Thyroid gland (tissue), 4 donors: ENCODE data around the gene ICOS. TPM values are rescaled to one million over a fixed set of nuclear protein-coding genes. Genes with fewer than 3 reads are reported as not detected.

Experiments used
- DNase-seq, 2 donors: peaks; one replicate each; pipeline ENCODE4 v3.0.0-alpha.2; 2019
- H3K27ac ChIP-seq, 3 donors: fragments of 200-600 bp; sonication (generic); 1 replicate in 2 of 3; 2 replicates in 1 of 3; pipeline ENCODE4 v1.5.1; 2016 to 2019; ENCODE audit warnings: mild to moderate bottlenecking in 1 of 3, moderate library complexity in 1 of 3
- H3K27me3 ChIP-seq: fragments of 200-600 bp; sonication (generic); one replicate; pipeline ENCODE4 v1.5.1; 2019
- H3K36me3 ChIP-seq, 2 donors: fragments of 200-600 bp; sonication (generic); one replicate each; pipeline ENCODE4 v1.5.1; 2016 to 2019
- H3K4me1 ChIP-seq, 2 donors: fragments of 200-600 bp; sonication (generic); one replicate each; pipeline ENCODE4 v1.5.1; 2017 to 2019
- H3K4me3 ChIP-seq, 3 donors: fragments of 200-600 bp; sonication (generic); replicated peaks in 1 of 3; 1 replicate in 2 of 3; 2 replicates in 1 of 3; pipeline ENCODE4 v1.5.1; 2016; ENCODE audit warnings: mild to moderate bottlenecking in 1 of 3
- H3K9me3 ChIP-seq: fragments of 200-600 bp; sonication (generic); one replicate; pipeline ENCODE4 v1.5.1; 2017
- POLR2A ChIP-seq, 2 donors: fragments of 450-650 bp; IDR thresholded peaks; one replicate each; pipeline ENCODE4 v1.6.1; 2017; ENCODE audit warnings: antibody characterized with exemption in 2 of 2, mild to moderate bottlenecking in 2 of 2, moderate library complexity in 1 of 2
- WGBS, 2 donors: methylation state at CpG; one replicate each; pipeline ENCODE4 v1.1.5; 2017; 5-methylcytosine and 5-hydroxymethylcytosine counted together
- intact Hi-C: fragments of 100-400 bp; cut with DNase I; formaldehyde crosslinking; loops from one replicate; pipeline ENCODE4 v1.15.1; 2023
- total RNA-seq, 4 donors: library from RNA; depleted of rRNA; stranded (reverse); fragments of >200 nt; gene quantifications; one replicate each; pipeline ENCODE4 v1.2.3, GENCODE V29; 2016
- TF ChIP-seq, protein P1 (sequence below), 6 experiments: fragments of 200-600 bp in 3 of 6; fragments of 450-650 bp in 3 of 6; sonication (generic) in 3 of 6; IDR thresholded peaks; one replicate each; pipeline ENCODE4 v1.5.1; 2016 to 2019; ENCODE audit warnings: antibody characterized with exemption in 6 of 6, mild to moderate bottlenecking in 2 of 6, inconsistent platforms in 1 of 6, moderate library complexity in 1 of 6

ICOS gene
- total RNA-seq, 4 donors from 2014 or later, result 0.59 to 1.2 (median 1.0) TPM; not detected in 1

DNA sequence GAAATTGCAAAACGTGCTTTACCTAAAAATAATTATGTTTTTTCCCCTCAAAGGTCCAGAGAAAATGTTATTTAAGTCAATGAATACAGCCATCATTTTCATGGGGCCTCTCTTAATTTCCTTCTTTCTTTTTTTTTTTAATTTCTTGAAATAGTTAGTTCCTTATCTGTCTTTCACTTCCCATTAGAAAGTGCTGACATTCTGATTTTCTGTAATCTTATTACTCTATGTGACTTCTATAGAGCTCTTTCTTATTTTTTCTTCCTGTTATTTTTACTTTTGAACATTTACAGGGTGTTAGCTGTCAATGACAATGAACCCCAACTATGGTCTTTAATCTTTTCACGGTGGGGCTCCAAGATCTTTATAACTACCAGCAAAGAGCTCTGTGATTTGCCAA lies 39.0 kb upstream of the ICOS start:
- no peak for DNase-seq
- H3K27ac ChIP-seq, result no peak overlapping the region
- no peak overlapping the region for H3K4me3 ChIP-seq
- H3K9me3 ChIP-seq, result no peaks in the 10 kb centered on the region
- no peaks in the 10 kb centered on the region for H3K27me3 ChIP-seq
- no peaks in the 10 kb centered on the region for H3K36me3 ChIP-seq
- intact Hi-C loops, result no loop called here
- H3K4me1 ChIP-seq, result no peaks in the 10 kb centered on the region
- TF ChIP-seq, protein P1, sequence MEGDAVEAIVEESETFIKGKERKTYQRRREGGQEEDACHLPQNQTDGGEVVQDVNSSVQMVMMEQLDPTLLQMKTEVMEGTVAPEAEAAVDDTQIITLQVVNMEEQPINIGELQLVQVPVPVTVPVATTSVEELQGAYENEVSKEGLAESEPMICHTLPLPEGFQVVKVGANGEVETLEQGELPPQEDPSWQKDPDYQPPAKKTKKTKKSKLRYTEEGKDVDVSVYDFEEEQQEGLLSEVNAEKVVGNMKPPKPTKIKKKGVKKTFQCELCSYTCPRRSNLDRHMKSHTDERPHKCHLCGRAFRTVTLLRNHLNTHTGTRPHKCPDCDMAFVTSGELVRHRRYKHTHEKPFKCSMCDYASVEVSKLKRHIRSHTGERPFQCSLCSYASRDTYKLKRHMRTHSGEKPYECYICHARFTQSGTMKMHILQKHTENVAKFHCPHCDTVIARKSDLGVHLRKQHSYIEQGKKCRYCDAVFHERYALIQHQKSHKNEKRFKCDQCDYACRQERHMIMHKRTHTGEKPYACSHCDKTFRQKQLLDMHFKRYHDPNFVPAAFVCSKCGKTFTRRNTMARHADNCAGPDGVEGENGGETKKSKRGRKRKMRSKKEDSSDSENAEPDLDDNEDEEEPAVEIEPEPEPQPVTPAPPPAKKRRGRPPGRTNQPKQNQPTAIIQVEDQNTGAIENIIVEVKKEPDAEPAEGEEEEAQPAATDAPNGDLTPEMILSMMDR (IDR thresholded peaks at IDR 0.05), result no peak
- no peak for TF ChIP-seq POLR2A (IDR thresholded peaks at IDR 0.05)
- 72 to 73% methylated on average over 2 of the region's 2 CpGs for WGBS, 2 donors

DNA sequence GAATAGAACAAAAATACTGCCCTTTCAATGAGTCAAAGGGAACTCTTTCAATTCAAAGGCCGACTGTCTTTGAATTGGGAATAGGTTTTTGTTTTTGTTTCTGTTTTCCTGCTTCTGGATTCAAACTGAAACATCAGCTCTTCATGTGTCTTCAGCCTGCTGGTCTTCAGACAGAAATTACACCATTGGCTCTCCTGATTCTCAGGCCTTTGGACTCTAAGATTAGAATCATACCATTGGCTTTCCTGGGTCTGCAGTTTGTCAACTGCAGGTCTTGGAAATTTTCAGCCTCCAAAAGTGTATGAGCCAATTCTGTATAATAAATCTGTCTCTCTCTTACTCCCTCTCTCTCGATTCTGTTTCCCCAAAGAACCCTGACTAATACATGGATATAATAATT lies 37.9 kb upstream of the ICOS start:
- Histone ChIP-seq H3K4me3 (no peak overlapping the region), H3K9me3 (no peaks in the 10 kb centered on the region), H3K27ac (no peak overlapping the region), H3K27me3 (no peaks in the 10 kb centered on the region), H3K4me1 (no peaks in the 10 kb centered on the region), H3K36me3 (no peaks in the 10 kb centered on the region)
- 70 to 82% methylated on average over 2 of the region's 2 CpGs for WGBS, 2 donors
- no peak for DNase-seq
- TF ChIP-seq, protein P1 (IDR thresholded peaks at IDR 0.05), result no peak
- no peak for TF ChIP-seq POLR2A (IDR thresholded peaks at IDR 0.05)
- intact Hi-C loops, result no loop called here

DNA sequence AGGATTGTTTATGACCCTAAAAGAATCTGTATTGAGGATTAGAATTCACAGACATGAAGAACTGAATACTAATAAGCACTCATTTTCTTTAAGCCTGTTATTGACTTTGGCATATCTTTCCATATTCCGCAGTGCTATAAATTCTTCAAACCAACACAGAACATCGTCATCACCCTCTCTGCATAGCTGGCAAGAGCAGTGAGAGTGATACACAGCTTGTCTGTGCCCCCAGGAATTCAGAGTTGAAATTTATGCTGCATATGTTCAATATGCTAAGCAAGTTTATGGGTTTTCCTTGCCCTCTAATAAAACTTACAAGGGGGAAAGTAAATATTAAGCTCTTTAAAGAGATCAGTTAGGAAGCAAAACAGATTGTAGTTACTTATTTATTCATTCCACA lies 36.3 kb upstream of the ICOS start:
- WGBS, 2 donors, result 74 to 85% methylated on average over 2 of the region's 2 CpGs
- Histone ChIP-seq H3K9me3 (no peaks in the 10 kb centered on the region), H3K27ac (no peak overlapping the region), H3K4me1 (no peaks in the 10 kb centered on the region), H3K27me3 (no peaks in the 10 kb centered on the region), H3K36me3 (no peaks in the 10 kb centered on the region), H3K4me3 (no peak overlapping the region)
- intact Hi-C loops, result no loop called here
- TF ChIP-seq, protein P1 (IDR thresholded peaks at IDR 0.05), result no peak
- no peak for TF ChIP-seq POLR2A (IDR thresholded peaks at IDR 0.05)
- no peak for DNase-seq

DNA sequence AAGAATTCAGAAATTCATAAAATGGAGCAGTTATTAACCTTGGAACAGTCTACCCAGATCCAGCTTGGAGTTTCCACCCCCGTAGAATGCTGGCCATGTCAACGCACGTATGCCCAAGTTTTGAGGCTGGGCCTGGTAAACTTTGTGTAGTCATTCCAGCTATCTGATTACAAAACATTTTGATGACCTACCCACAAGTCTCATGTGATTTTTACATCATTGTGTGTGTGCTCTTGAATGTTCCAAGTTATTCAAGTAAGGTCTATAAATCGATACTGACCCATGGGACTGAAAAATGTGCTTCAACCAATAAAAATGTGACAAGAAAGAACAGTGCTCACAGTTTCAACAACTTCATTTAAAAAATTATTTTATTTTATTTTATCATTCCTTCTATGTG lies 32.5 kb upstream of the ICOS start:
- no peak for TF ChIP-seq POLR2A (IDR thresholded peaks at IDR 0.05)
- TF ChIP-seq, protein P1 (IDR thresholded peaks at IDR 0.05), result no peak
- no peaks in the 10 kb centered on the region for H3K9me3 ChIP-seq
- no peak overlapping the region for H3K27ac ChIP-seq
- 90 to 91% methylated on average over 4 of the region's 4 CpGs for WGBS, 2 donors
- intact Hi-C loops, result no loop called here
- H3K4me3 ChIP-seq, result no peak overlapping the region
- H3K27me3 ChIP-seq, result no peaks in the 10 kb centered on the region
- H3K4me1 ChIP-seq, result no peaks in the 10 kb centered on the region
- no peak for DNase-seq
- no peaks in the 10 kb centered on the region for H3K36me3 ChIP-seq

DNA sequence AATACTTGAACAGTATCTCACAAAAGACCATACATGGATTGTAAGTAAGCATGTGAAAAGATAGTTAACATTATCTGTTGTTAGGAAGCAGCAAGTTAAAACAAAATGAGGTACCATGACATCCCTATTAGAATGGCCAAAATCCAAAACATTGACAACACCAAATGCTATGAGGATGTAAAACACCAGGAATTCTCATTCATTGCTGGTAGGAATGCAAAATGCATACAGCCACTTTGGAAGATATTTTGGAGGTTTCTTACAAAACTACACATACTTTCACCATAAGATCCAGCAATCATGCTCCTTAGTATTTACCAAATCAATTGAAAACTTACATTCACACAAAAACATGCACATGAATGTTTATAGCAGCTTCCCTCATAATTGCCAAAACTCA lies 30.9 kb upstream of the ICOS start:
- no peak for TF ChIP-seq POLR2A (IDR thresholded peaks at IDR 0.05)
- TF ChIP-seq, protein P1 (IDR thresholded peaks at IDR 0.05), result no peak
- no peak overlapping the region for H3K27ac ChIP-seq
- H3K9me3 ChIP-seq, result no peaks in the 10 kb centered on the region
- no peaks in the 10 kb centered on the region for H3K36me3 ChIP-seq
- no peak overlapping the region for H3K4me3 ChIP-seq
- intact Hi-C loops, result no loop called here
- DNase-seq, result no peak
- H3K4me1 ChIP-seq, result no peaks in the 10 kb centered on the region
- no peaks in the 10 kb centered on the region for H3K27me3 ChIP-seq
